ENCODE results near the gene MLLT10.
"Not testable (repeated sequence)": the region's sequence is repeated elsewhere in the genome, so short reads cannot be mapped to it uniquely, and the experiment has no call there.

MLLT10 gene

GRCh38 chr10:21584834-21585530 lies 51.0 kb downstream of the MLLT10 start:
- no peak for DNase-seq (ENCODE audit: low read depth in 2 of 2)

- DNase-seq (ENCODE audit: low read depth in 2 of 2): no peak
Observed at GRCh38 chr10:21587391-21587790, 53.4 kb downstream of the MLLT10 start.

DNA sequence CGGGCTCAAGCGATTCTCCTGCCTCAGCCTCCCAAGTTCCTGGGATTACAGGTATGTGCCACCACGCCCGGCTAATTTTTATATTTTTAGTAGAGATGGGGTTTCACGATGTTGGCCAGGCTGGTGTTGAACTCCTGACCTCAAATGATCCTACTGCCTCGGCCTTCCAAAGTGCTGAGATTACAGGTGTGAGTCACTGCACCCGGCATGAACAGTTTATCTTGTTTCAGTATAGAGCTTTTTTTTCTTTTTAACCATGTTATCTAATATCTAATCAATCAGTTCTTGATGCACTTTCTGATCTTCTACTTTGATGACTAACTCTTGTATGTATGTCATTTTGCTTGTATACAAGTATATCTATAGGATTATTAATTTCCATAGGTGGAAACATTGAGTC lies 54.1 kb downstream of the MLLT10 start:
- not testable (repeated sequence) for DNase-seq (ENCODE audit: low read depth in 2 of 2)

DNA sequence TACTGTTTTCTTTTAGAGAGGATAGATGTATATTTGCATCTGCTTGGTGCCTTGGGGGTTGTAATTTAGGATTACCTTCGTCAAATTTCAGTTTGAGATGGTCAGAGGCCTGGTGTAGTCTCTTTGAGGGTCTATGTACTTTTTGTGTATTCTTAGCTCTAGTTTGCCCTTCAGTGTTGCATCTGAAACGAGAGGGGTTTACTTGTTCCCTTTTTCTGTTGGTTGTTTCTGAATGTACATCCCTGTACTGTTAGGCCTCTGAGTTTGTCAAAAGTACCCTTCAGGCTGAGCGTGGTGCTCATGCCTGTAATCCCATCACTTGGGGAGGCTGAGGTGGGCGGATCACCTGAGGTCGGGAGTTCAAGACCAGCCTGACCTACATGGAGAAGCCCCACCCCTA lies 60.0 kb downstream of the MLLT10 start:
- DNase-seq (ENCODE audit: low read depth in 2 of 2): no peak

DNA sequence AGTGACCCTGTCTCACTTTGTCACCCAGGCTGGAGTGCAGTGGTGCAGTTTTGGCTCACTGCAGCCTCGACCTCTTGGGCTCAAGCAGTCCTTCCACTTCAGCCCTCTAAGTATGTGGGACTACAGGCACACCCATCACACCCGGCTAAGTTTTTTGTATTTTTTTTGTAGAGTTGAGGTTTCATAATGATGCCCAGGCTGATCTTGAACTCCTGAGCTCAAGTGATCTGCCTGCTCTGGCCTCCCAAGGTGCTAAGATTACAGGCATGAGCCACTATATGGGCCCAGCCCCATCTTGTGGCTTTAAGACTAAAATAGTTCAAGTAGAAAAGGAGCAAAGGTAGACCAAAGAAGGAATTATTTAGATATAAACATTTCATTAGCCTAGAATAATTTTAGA lies 65.5 kb downstream of the MLLT10 start:
- no peak for DNase-seq (ENCODE audit: low read depth in 2 of 2)

GRCh38 chr10:21600804-21601433 lies 66.9 kb downstream of the MLLT10 start:
- DNase-seq (ENCODE audit: low read depth in 2 of 2): no peak

- no peak for DNase-seq (ENCODE audit: low read depth in 2 of 2)
Observed at GRCh38 chr10:21602313-21602712, 68.3 kb downstream of the MLLT10 start.

GRCh38 chr10:21603721-21604120 lies 69.7 kb downstream of the MLLT10 start:
- DNase-seq (ENCODE audit: low read depth in 2 of 2): no peak

DNA sequence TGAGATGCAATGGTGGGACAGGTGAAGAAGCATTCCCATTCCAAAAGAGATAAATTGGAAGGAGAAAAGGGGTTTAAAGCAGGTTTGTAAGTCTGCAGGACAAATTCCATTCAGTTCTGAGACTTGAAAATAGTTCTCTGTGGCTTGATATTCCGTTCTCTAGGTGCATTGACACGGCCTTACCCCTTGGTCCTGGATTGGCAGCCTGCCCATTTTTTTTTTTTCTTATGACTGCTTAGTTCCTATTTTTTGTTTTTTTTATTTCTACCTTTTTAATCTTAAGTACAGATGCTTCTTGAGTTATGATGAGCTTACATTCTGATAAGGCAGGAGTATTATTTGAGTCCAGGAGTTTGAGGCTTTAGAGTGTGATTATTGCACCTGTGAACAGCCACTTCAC lies 70.6 kb downstream of the MLLT10 start:
- DNase-seq (ENCODE audit: low read depth in 2 of 2): no peak

- DNase-seq (ENCODE audit: low read depth in 2 of 2): no peak
Observed at GRCh38 chr10:21607907-21608306, 73.9 kb downstream of the MLLT10 start.

DNA sequence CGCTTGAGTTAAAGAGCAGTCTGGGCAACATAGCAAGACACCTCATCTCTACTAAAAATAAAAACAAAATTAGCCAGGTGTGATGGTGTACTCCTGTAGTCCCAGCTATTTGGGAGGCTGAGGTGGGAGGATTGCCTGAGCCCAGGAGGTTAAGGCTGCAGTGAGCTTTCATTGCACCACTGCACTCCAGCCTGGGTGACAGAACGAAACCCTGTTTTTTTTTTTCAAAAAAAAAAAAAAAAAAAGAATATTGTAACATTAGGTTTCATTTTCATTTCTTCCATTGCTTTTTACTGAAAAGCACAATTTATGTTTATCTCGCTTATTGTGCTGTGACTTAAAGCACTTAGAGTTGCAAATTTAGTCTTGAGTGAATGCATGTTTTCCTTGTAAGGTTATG lies 80.0 kb downstream of the MLLT10 start:
- DNase-seq (ENCODE audit: low read depth in 2 of 2): no peak

- DNase-seq (ENCODE audit: low read depth in 2 of 2): no peak
Observed at GRCh38 chr10:21617267-21617666, 83.2 kb downstream of the MLLT10 start.

DNA sequence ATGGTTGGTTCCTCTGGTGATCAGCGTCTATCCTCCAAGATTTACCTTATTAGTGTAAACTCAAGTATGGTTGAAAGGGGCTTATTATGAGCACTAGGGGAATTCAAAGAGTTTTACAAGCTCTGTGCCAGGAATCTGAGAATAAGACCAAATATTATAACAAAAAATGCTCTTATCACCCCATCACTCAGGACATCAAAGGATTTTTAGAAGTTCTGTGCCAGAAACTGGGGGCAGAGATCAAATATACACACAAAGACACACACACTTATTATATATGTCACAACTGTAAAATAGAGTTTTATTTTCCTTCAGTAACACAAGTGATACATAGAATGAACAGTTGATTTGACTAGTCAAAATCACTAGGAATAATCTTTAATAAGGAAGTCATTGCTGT lies 89.3 kb downstream of the MLLT10 start:
- DNase-seq (ENCODE audit: low read depth in 2 of 2): no peak

GRCh38 chr10:21624421-21624820 lies 90.4 kb downstream of the MLLT10 start:
- not testable (repeated sequence) for DNase-seq (ENCODE audit: low read depth in 2 of 2)

DNA sequence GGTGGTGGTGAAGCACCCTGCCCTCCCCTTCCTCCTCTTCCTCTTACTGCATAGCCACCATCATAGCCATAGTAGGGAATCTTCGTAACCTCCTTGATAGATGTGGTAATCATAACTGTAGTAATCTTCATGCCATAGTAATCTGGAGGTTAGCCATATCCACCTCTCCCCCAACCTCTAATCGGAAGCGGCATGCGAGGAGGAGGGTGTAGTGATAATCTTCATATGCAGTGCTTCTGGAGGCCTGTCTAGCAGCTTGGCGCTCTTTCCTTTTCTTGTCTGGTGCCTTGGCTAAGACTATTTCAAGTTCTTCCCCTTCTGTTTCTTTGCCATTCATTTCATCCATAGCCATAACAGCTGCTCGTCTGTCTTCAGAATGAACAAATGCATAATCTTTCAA lies 90.9 kb downstream of the MLLT10 start:
- DNase-seq (ENCODE audit: low read depth in 2 of 2): no peak

DNA sequence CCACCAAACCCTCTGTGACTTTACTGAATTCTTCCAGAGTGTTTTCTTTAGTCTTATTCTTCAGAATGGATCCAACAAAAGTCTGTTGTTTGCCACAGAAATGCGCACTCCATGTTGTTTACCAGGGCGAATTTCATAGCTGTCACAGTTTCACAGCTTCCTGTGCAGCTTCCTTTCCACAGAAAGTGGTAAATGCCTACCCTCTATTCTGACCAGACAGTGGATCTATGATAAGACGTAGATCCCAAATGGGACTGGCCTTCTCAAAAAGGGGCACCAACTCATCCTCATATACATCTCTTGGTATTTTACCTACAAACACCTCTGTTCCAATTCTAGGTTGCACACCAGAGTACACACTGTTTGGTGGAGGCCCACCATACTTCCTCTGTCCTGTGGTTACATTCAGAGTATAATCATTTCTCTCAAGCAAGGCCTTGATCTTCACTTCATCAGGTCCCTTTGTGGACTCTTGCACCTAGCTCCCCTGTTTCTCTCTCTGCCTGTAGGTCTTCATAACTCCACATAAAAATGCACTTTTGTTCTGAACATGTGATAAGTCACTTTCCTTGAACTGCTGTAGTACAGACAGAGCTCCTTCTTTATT lies 91.7 kb downstream of the MLLT10 start:
- DNase-seq (ENCODE audit: low read depth in 2 of 2): no peak

DNA sequence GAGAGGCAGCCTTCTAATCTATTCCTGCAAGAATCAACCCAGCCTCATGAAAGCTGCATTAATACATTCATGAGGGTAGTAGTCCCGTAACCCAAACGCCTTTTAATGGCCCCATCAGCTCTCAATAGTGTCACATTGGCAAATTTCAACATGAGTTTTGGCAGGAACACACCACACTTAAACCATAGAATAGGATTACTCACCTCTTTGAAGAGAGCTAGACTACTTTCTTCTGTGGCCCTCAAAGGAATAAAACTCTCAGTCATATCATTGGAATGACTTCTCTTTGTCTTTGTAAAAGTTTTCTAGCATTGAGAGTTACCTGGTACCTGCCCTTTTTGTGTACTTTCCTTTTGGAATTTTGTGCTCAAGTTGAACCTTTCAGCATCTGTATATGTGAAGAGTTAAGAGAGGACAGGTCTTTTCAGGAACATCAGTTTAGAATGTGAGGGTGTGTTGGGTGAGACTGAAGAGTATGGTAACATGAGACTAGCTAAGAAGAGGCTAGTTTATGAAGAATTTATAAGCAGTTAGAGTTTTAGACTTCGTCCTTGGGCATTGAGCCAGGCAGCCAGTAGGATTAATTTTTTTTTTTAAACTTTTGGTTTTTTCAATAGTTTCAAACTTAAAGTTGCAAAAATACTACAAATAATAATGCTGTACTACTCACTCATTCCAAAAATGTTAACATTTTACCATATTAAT lies 92.6 kb downstream of the MLLT10 start:
- DNase-seq (ENCODE audit: low read depth in 2 of 2): no peak

DNA sequence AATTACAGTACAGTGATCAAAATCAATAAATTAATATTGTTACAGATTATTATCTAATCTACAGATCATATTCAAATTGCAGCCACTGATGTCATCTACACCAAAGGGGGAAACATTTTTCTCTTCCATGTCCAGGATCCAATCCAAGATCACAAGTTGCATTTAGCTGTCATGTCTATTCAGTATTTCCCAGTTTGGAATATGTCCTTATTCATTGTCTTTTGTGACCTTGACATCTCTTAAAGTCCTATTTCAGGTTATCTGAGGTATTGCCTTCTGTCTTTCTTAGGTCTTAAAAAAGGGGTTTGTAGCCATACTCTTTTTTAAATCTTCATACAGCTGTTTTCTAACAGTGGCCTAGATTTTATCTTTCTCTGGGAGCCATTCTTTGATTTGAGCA lies 93.3 kb downstream of the MLLT10 start:
- no peak for DNase-seq (ENCODE audit: low read depth in 2 of 2)

DNA sequence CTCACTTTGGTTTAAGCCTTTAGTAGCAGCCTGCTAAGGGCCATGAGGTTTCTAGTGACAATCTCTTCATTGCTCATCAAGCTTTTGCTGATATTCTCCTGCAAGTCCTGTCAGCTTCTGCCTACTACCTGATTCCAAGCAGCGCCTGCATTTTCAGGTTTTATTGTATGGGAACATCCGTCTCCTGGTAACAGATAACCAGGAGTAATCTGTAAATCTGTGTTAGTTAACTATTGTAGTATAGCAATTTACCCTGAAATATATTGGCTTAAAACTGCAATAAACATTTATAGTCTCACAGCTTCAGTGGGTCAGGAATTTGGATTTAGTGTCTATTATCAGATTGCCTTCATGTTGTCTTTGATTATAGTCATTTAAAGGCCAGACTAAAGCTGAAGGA lies 94.0 kb downstream of the MLLT10 start:
- no peak for DNase-seq (ENCODE audit: low read depth in 2 of 2)

- not testable (repeated sequence) for DNase-seq (ENCODE audit: low read depth in 2 of 2)
Observed at GRCh38 chr10:21628645-21629044, 94.6 kb downstream of the MLLT10 start.

- no peak for DNase-seq (ENCODE audit: low read depth in 2 of 2)
Observed at GRCh38 chr10:21634599-21635365, 100.8 kb downstream of the MLLT10 start.

GRCh38 chr10:21637795-21638194 lies 103.8 kb downstream of the MLLT10 start:
- no peak for DNase-seq (ENCODE audit: low read depth in 2 of 2)

Data from stimulated activated CD8-positive, alpha-beta memory T cell treated with anti-CD3 and anti-CD28 coated beads, Interleukin-15, amount 100 ng/mL, for 4 hours (primary cell).